Measurements from ENCODE around the gene SMIM36. TPM values are rescaled to one million over a fixed set of nuclear protein-coding genes. Genes with fewer than 3 reads are reported as not detected.
"Not testable (repeated sequence)": the region's sequence is repeated elsewhere in the genome, so short reads cannot be mapped to it uniquely, and the experiment has no call there.

SMIM36 gene
- total RNA-seq, 2 donors from 2014 or later: not detected

GRCh38 chr17:55518510-55518909 is 7.3 kb upstream of the SMIM36 start:
- no peak for DNase-seq
- no peak for ATAC-seq

GRCh38 chr17:55513885-55514590 is 2.8 kb upstream of the SMIM36 start:
- intact Hi-C loops (cut with DNase I): loop anchor here in 1 of 2 donors (5.0 to 10.0 kb wide), 2 partner anchors 92 to 519 kb away; partner anchors contain the start of gene MMD
- ATAC-seq: peak; percentile 57 to 67
- DNase-seq: peak; percentile 69

More at GRCh38 chr17:55518510-55518909, 7.3 kb upstream of the SMIM36 start:
- intact Hi-C loops (cut with DNase I): loop anchor here in 1 of 2 donors (10.0 kb wide), 1 partner anchor 524 kb away; no protein-coding TSS in a partner anchor

GRCh38 chr17:55507669-55508068 is 3.6 kb downstream of the SMIM36 start:
- DNase-seq; ATAC-seq; intact Hi-C loops (cut with DNase I): not testable (repeated sequence)

- DNase-seq; ATAC-seq; intact Hi-C loops (cut with DNase I): not testable (repeated sequence)
Observed at GRCh38 chr17:55501626-55502025, 9.6 kb downstream of the SMIM36 start.

GRCh38 chr17:55500103-55500502 is 11.1 kb downstream of the SMIM36 start:
- DNase-seq (no peak), ATAC-seq (no peak)

GRCh38 chr17:55496094-55496881 is 15.0 kb downstream of the SMIM36 start:
- ATAC-seq (peak; percentile 72 to 93), DNase-seq (peak; percentile 33)
- intact Hi-C loops (cut with DNase I): no loop called here

More at GRCh38 chr17:55500103-55500502, 11.1 kb downstream of the SMIM36 start:
- intact Hi-C loops (cut with DNase I): no loop called here

- ATAC-seq (no peak), DNase-seq (no peak)
- intact Hi-C loops (cut with DNase I): no loop called here
Observed at GRCh38 chr17:55495239-55495638, 16.0 kb downstream of the SMIM36 start.

- intact Hi-C loops (cut with DNase I): no loop called here
- DNase-seq (no peak), ATAC-seq (no peak)
Observed at GRCh38 chr17:55492781-55493341, 18.4 kb downstream of the SMIM36 start.

GRCh38 chr17:55490376-55490775 is 20.9 kb downstream of the SMIM36 start:
- intact Hi-C loops (cut with DNase I): no loop called here
- ATAC-seq: no peak
- no peak for DNase-seq

- intact Hi-C loops (cut with DNase I): no loop called here
- no peak for DNase-seq
- ATAC-seq: peak in 1 of 2 donors; percentile 87
Observed at GRCh38 chr17:55487695-55488432, 23.4 kb downstream of the SMIM36 start.

GRCh38 chr17:55484575-55484974 is 26.7 kb downstream of the SMIM36 start:
- intact Hi-C loops (cut with DNase I): no loop called here
- DNase-seq: no peak
- no peak for ATAC-seq

GRCh38 chr17:55482591-55483389 is 28.5 kb downstream of the SMIM36 start:
- ATAC-seq (no peak), DNase-seq (no peak)
- intact Hi-C loops (cut with DNase I): no loop called here

GRCh38 chr17:55480631-55481315 is 30.5 kb downstream of the SMIM36 start:
- intact Hi-C loops (cut with DNase I): no loop called here
- no peak for ATAC-seq

GRCh38 chr17:55479903-55480302 is 31.3 kb downstream of the SMIM36 start:
- ATAC-seq (no peak), DNase-seq (no peak)
- intact Hi-C loops (cut with DNase I): no loop called here

More at GRCh38 chr17:55480631-55481315, 30.5 kb downstream of the SMIM36 start:
- DNase-seq: no peak

GRCh38 chr17:55478971-55479370 is 32.3 kb downstream of the SMIM36 start:
- ATAC-seq: no peak

GRCh38 chr17:55466671-55467070 is 44.6 kb downstream of the SMIM36 start:
- intact Hi-C loops (cut with DNase I): no loop called here

More at GRCh38 chr17:55478971-55479370, 32.3 kb downstream of the SMIM36 start:
- intact Hi-C loops (cut with DNase I): no loop called here
- no peak for DNase-seq

GRCh38 chr17:55465771-55466170 is 45.5 kb downstream of the SMIM36 start:
- ATAC-seq; DNase-seq; intact Hi-C loops (cut with DNase I): not testable (repeated sequence)

More at GRCh38 chr17:55466671-55467070, 44.6 kb downstream of the SMIM36 start:
- ATAC-seq (no peak), DNase-seq (no peak)

- no peak for DNase-seq
- ATAC-seq: no peak
- intact Hi-C loops (cut with DNase I): no loop called here
Observed at GRCh38 chr17:55463600-55463999, 47.7 kb downstream of the SMIM36 start.
